RWPE1 (cell line): ENCODE results near the gene REM2.

Experiments
- CTCF ChIA-PET: fragments of 350-600 bp; sonication (Branson Sonifier 250); formaldehyde crosslinking; extraction: SDS; loops from one replicate; lab custom pipeline; 2021; lab: Yijun Ruan, JAX
- POLR2A ChIA-PET: fragments of 400-600 bp; formaldehyde crosslinking; extraction: SDS; loops from one replicate; lab custom pipeline; 2020; ENCODE audit warnings: antibody characterized with exemption; ENCODE audit not compliant: low non-redundant PET; lab: Yijun Ruan, JAX
- DNase-seq: peaks from one replicate; pipeline ENCODE4 v3.0.0; 2012; ENCODE audit warnings: low spot score
- H3K27ac ChIP-seq: fragments of 450-650 bp; 2 replicates; pipeline ENCODE4 v1.5.1; 2017
- TF ChIP-seq, protein P1 (sequence below): fragments of 450-650 bp; conservative IDR thresholded peaks from 2 replicates; pipeline ENCODE4 v1.5.1; 2017; ENCODE audit warnings: low read depth, mild to moderate bottlenecking

REM2 gene

DNA sequence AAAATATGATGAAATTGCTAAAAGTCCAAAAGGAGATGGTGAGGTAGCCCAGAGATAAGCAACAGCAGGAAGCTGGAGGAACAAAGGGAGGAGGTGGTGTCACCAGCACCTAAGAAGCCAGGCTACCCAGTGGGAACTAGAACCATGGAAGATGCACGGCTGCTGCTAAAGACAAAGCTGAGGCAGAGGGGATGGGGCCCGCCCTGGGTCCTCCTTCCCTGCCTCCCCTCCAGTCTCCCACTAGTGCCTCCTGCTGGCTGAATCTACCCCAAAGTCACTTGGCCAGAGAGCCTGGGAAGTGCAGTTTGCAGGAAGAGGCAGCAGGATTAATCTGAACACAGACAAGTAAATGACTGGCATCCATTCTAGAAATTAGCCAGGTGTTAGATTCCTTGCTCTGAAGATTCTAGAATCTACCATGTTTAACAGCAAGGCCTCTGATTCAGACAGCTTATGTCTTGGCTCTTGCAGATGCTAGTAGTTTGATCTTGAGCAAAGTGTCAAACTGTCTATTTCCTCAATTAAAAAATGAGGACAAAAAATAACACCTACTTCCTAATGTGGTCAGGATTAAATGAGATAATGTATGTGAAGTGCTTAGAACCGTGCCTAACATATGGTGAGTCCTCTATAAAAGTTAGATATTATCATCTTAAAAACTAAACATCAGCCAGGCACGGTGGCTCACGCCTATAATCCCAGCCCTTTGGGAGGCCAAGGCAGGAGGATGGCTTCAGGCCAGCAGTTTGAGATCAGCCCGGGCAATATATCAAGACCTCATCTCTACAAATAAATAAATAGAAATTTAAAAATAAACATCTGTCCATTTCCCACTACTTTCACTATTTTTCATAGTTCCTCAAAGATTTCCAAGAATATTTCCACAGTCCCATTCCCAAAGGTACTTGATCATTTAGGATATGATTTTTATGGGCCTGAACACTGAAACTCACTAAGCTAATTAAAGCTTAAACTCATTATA, 17.3 kb upstream of the REM2 start:
- CTCF ChIA-PET = interaction anchor here (0.6 to 0.7 kb wide), 2 partner anchors 56 to 301 kb away, joined by 3 read pairs; no protein-coding TSS in a partner anchor
- TF ChIP-seq, protein P1, sequence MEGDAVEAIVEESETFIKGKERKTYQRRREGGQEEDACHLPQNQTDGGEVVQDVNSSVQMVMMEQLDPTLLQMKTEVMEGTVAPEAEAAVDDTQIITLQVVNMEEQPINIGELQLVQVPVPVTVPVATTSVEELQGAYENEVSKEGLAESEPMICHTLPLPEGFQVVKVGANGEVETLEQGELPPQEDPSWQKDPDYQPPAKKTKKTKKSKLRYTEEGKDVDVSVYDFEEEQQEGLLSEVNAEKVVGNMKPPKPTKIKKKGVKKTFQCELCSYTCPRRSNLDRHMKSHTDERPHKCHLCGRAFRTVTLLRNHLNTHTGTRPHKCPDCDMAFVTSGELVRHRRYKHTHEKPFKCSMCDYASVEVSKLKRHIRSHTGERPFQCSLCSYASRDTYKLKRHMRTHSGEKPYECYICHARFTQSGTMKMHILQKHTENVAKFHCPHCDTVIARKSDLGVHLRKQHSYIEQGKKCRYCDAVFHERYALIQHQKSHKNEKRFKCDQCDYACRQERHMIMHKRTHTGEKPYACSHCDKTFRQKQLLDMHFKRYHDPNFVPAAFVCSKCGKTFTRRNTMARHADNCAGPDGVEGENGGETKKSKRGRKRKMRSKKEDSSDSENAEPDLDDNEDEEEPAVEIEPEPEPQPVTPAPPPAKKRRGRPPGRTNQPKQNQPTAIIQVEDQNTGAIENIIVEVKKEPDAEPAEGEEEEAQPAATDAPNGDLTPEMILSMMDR = no peak
- POLR2A ChIA-PET = no interaction called here
- H3K27ac ChIP-seq = no peak overlapping the region
- DNase-seq = no peak

DNA sequence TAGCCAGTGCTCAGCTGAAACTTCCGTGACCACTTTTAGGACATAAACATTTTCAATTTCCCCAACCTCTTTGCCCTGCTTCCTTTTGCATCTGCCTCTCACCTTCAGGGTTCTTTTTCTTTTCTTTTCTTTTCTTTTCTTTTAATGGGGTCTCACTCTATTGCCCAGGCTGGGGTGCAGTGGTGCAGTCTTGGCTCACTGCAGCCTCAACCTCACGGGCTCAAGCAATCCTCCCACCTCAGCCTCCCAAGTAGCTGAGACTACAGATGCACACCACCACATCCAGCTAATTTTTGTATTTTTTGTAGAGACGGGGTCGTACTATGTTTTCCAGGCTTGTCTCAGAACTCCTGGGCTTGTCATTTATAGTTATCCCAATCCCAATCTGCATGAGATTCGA, 16.1 kb upstream of the REM2 start:
- ChIA-PET POLR2A (no interaction called here), CTCF (interaction anchor here (0.6 to 0.7 kb wide), 2 partner anchors 28 to 57 kb away, joined by 3 read pairs; no protein-coding TSS in a partner anchor)
- TF ChIP-seq, protein P1 = no peak
- H3K27ac ChIP-seq = no peak overlapping the region
- DNase-seq = no peak

DNA sequence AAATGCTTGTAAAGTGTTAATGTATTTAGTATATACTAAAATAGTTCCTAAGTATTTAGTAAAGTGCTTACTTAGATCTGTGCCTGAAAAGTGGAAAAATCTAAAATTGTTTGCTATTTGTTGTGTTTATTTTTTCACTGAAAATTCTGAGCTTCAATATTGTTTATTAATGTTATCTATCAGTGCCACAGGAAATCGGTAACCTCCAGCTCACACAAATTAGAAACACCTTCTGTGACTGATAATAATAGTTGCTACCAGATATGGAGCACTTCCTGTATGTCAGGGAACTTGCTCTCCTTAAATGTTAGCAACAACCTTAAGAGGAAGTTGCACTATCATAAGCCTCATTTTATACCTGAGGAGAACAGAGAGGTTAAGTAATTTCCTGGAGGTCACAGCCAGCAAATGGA, 12.2 kb upstream of the REM2 start:
- peak overlapping the region; percentile 99 for H3K27ac ChIP-seq
- CTCF ChIA-PET = interaction anchor here (0.6 to 1.4 kb wide), 4 partner anchors 18 to 314 kb away, joined by 3 to 6 read pairs (median 6); no protein-coding TSS in a partner anchor
- POLR2A ChIA-PET = interaction anchor here (0.6 to 1.2 kb wide), 2 partner anchors 45 to 318 kb away, joined by 6 to 7 read pairs; no protein-coding TSS in a partner anchor
- no peak for DNase-seq
- TF ChIP-seq, protein P1 = no peak

DNA sequence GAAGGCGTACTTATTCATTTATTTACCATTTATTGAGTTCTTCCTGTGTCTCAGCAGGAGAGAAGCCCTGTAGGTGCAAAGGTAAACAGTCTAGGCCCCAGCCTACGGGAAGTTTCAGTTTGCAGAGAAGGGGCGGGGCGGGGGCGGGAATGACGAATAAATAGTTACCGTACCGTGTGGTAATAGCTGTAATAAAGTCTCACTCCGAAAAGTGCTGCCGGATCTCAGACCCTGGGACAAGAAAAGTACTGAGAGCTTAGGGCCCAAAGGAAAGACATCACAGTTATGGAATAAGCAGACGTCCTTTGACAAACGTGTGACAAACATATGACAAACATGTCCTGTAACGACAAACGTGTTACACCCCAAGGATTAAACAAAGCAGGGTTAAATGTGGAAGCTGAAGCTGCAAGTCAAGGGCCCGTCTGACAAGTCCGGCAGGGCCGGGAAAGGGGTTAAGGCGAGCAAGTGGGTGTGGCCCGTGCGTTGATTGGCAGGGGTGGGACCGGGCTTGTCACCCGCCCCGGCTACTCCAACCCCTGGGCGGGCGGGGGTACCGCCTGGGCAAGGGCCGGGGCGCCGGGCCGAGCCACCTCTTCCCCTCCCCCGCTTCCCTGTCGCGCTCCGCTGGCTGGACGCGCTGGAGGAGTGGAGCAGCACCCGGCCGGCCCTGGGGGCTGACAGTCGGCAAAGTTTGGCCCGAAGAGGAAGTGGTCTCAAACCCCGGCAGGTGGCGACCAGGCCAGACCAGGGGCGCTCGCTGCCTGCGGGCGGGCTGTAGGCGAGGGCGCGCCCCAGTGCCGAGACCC, 11.6 kb upstream of the REM2 start, which contains the start of gene LRP10:
LRP10 (plus strand) TSS at position 517 of the 809 bp plus-strand sequence. CDS start 564 bp downstream, outside the sequence.
- POLR2A ChIA-PET = interaction anchor here (0.6 to 1.2 kb wide), 2 partner anchors 44 to 319 kb away, joined by 6 to 7 read pairs; no protein-coding TSS in a partner anchor
- peak; percentile 86 for DNase-seq
- CTCF ChIA-PET = interaction anchor here (0.5 to 3.2 kb wide), 7 partner anchors 12 to 314 kb away, joined by 3 to 40 read pairs (median 6); partner anchors contain the start of gene REM2
- TF ChIP-seq, protein P1 = no peak
- H3K27ac ChIP-seq = peak within 1 kb of the TSS; percentile 99

DNA sequence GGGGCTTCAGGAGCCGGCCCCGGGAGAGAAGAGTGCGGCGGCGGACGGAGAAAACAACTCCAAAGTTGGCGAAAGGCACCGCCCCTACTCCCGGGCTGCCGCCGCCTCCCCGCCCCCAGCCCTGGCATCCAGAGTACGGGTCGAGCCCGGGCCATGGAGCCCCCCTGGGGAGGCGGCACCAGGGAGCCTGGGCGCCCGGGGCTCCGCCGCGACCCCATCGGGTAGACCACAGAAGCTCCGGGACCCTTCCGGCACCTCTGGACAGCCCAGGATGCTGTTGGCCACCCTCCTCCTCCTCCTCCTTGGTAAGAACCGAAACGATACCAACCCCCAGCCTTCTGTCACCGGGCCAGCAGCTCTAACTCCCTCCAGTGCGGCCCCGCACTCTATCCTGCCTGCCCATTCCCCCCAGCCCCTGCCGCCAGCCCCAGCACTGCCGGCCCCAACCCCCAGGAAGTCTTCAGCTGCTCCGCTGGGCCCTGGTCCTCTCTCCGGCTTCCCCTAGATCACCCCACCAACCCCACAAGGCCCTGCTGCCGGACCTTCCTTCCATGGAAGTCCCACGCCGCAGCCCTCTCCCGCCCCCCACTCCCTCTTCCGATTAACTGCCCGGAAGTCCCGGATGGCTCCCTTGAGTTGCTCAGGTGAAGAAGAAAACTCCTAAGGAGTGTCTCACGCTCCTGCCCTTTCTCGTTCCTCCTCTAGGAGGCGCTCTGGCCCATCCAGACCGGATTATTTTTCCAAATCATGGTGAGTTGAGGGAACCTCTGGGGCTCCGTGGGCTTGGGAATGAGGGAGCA, 10.8 kb upstream of the REM2 start:
- H3K27ac ChIP-seq = peak overlapping the region; percentile 99

More for the DNA sequence above, 10.8 kb upstream of the REM2 start:
- DNase-seq = peak; percentile 78
- TF ChIP-seq, protein P1 = peak; percentile 95
- CTCF ChIA-PET = interaction anchor here (0.5 to 3.2 kb wide), 15 partner anchors 11 to 315 kb away, joined by 3 to 40 read pairs (median 5); partner anchors contain the start of genes OXA1L and REM2
- POLR2A ChIA-PET = interaction anchor here (1.2 kb wide), 1 partner anchor 44 kb away, joined by 6 read pairs; no protein-coding TSS in a partner anchor
